WTC11 (cell line): ENCODE measurements around the gene RGP1. TPM values are rescaled to one million over a fixed set of nuclear protein-coding genes. Genes with fewer than 3 reads are reported as not detected.

Experiments
- ATAC-seq: fragments of 200-7000 bp; cut with Tn5 transposase; 2 replicates; pipeline ENCODE4 v1.10.0; 2021; ENCODE audit warnings: mild to moderate bottlenecking, moderate library complexity
- CTCF ChIA-PET: fragments of 300-600 bp; sonication (Branson Sonifier 250); formaldehyde crosslinking; loops from one replicate; lab custom pipeline; 2021; ENCODE audit warnings: antibody characterized with exemption; lab: Charles Lee
- POLR2A ChIA-PET: fragments of 350-600 bp; sonication (Branson Sonifier 250); formaldehyde crosslinking; loops from one replicate; lab custom pipeline; 2021; ENCODE audit warnings: antibody characterized with exemption; lab: Charles Lee
- DNase-seq: peaks from one replicate; pipeline ENCODE4 v3.0.0; 2021; ENCODE audit warnings: low spot score
- H3K27ac Mint-ChIP-seq: 2 replicates; pipeline ENCODE4 v1.8.0; 2021; ENCODE audit warnings: mixed read lengths
- H3K27me3 Mint-ChIP-seq: 2 replicates; pipeline ENCODE4 v1.8.0; 2021; ENCODE audit warnings: low read depth, mild to moderate bottlenecking, moderate library complexity, mixed read lengths
- H3K36me3 Mint-ChIP-seq: 2 replicates; pipeline ENCODE4 v1.8.0; 2021; ENCODE audit warnings: mixed read lengths
- H3K4me1 Mint-ChIP-seq: 2 replicates; pipeline ENCODE4 v1.8.0; 2022; ENCODE audit warnings: mixed read lengths
- H3K4me3 Mint-ChIP-seq: 2 replicates; pipeline ENCODE4 v1.8.0; 2021; ENCODE audit warnings: mild to moderate bottlenecking, moderate library complexity, mixed read lengths
- H3K9me3 Mint-ChIP-seq: 2 replicates; pipeline ENCODE4 v1.8.0; 2021; ENCODE audit warnings: mixed read lengths
- CREB1 ChIP-seq: sonication (generic); formaldehyde crosslinking; IDR thresholded peaks from 2 replicates; pipeline ENCODE4 v1.8.0; 2023; ENCODE audit warnings: mild to moderate bottlenecking, missing genetic modification reagents
- CREM ChIP-seq: sonication (generic); formaldehyde crosslinking; IDR thresholded peaks from 2 replicates; pipeline ENCODE4 v1.8.1; 2022; ENCODE audit warnings: mild to moderate bottlenecking, missing genetic modification reagents, moderate library complexity
- EMX1 ChIP-seq: fragments of 250-450 bp; sonication (Bioruptor Pico); IDR thresholded peaks from 2 replicates; pipeline ENCODE4 v1.8.0; 2021; ENCODE audit warnings: mild to moderate bottlenecking
- ETV6 ChIP-seq: sonication (generic); formaldehyde crosslinking; IDR thresholded peaks from 2 replicates; pipeline ENCODE4 v1.8.1; 2022; ENCODE audit warnings: mild to moderate bottlenecking, missing genetic modification reagents
- HMGXB4 ChIP-seq: sonication (generic); formaldehyde crosslinking; IDR thresholded peaks from 2 replicates; pipeline ENCODE4 v1.8.1; 2023; ENCODE audit warnings: mild to moderate bottlenecking, moderate library complexity, missing genetic modification reagents
- STAT6 ChIP-seq: sonication (generic); formaldehyde crosslinking; conservative IDR thresholded peaks from 2 replicates; pipeline ENCODE4 v1.8.1; 2023; ENCODE audit warnings: mild to moderate bottlenecking, low read depth, missing genetic modification reagents, moderate library complexity
- TEAD1 ChIP-seq: sonication (generic); formaldehyde crosslinking; IDR thresholded peaks from 2 replicates; pipeline ENCODE4 v1.8.0; 2022; ENCODE audit warnings: mild to moderate bottlenecking, missing genetic modification reagents
- ZBTB21 ChIP-seq: sonication (generic); formaldehyde crosslinking; IDR thresholded peaks from 2 replicates; pipeline ENCODE4 v1.8.1; 2023; ENCODE audit warnings: mild to moderate bottlenecking, missing genetic modification reagents, borderline replicate concordance
- ZNF232 ChIP-seq: sonication (generic); formaldehyde crosslinking; IDR thresholded peaks from 2 replicates; pipeline ENCODE4 v1.8.0; 2022; ENCODE audit warnings: mild to moderate bottlenecking, missing genetic modification reagents
- ZNF416 ChIP-seq: fragments of 250-450 bp; sonication (Bioruptor Pico); IDR thresholded peaks from 2 replicates; pipeline ENCODE4 v1.9.0; 2021; ENCODE audit warnings: mild to moderate bottlenecking, inconsistent platforms
- ZNF671 ChIP-seq: fragments of 250-450 bp; sonication (Bioruptor Pico); IDR thresholded peaks from 2 replicates; pipeline ENCODE4 v1.8.0; 2021; ENCODE audit warnings: mild to moderate bottlenecking
- total RNA-seq: library from RNA; stranded (reverse); gene quantifications from 3 replicates; pipeline ENCODE4 v1.2.3, GENCODE V29; 2021
- TF ChIP-seq, protein P1 (sequence below): sonication (generic); formaldehyde crosslinking; IDR thresholded peaks from 2 replicates; pipeline ENCODE4 v1.8.0; 2023; ENCODE audit warnings: missing genetic modification reagents, mild to moderate bottlenecking, borderline replicate concordance
- TF ChIP-seq, protein P2 (sequence below): sonication (generic); formaldehyde crosslinking; IDR thresholded peaks from 2 replicates; pipeline ENCODE4 v1.8.0; 2022; ENCODE audit warnings: mild to moderate bottlenecking, missing genetic modification reagents

The RGP1 gene
- total RNA-seq, 1 experiment from 2014 or later, result 30.0 TPM

GRCh38 chr9:35732185-35732799 is 16.8 kb upstream of the RGP1 start, which contains the start of the genes CREB3 and TLN1 (continued):
- TF ChIP-seq ETV6 (CRISPR knock-in tag), result 0 out of 2 replicates have a peak, but pooled peaks have one; percentile 48
- TF ChIP-seq ZNF232 (CRISPR knock-in tag), result 0 out of 2 replicates have a peak, but pooled peaks have one; percentile 39
- TF ChIP-seq, protein P1, sequence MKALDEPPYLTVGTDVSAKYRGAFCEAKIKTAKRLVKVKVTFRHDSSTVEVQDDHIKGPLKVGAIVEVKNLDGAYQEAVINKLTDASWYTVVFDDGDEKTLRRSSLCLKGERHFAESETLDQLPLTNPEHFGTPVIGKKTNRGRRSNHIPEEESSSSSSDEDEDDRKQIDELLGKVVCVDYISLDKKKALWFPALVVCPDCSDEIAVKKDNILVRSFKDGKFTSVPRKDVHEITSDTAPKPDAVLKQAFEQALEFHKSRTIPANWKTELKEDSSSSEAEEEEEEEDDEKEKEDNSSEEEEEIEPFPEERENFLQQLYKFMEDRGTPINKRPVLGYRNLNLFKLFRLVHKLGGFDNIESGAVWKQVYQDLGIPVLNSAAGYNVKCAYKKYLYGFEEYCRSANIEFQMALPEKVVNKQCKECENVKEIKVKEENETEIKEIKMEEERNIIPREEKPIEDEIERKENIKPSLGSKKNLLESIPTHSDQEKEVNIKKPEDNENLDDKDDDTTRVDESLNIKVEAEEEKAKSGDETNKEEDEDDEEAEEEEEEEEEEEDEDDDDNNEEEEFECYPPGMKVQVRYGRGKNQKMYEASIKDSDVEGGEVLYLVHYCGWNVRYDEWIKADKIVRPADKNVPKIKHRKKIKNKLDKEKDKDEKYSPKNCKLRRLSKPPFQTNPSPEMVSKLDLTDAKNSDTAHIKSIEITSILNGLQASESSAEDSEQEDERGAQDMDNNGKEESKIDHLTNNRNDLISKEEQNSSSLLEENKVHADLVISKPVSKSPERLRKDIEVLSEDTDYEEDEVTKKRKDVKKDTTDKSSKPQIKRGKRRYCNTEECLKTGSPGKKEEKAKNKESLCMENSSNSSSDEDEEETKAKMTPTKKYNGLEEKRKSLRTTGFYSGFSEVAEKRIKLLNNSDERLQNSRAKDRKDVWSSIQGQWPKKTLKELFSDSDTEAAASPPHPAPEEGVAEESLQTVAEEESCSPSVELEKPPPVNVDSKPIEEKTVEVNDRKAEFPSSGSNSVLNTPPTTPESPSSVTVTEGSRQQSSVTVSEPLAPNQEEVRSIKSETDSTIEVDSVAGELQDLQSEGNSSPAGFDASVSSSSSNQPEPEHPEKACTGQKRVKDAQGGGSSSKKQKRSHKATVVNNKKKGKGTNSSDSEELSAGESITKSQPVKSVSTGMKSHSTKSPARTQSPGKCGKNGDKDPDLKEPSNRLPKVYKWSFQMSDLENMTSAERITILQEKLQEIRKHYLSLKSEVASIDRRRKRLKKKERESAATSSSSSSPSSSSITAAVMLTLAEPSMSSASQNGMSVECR (CRISPR knock-in tag), result peak; percentile 41
- TF ChIP-seq, protein P2, sequence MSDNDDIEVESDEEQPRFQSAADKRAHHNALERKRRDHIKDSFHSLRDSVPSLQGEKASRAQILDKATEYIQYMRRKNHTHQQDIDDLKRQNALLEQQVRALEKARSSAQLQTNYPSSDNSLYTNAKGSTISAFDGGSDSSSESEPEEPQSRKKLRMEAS (CRISPR knock-in tag), result peak; percentile 58; the same call in 1 of the 2 replicates
- no peak for TF ChIP-seq ZNF416 (CRISPR knock-in tag)
- peak; percentile 96 for TF ChIP-seq HMGXB4 (CRISPR knock-in tag)
- 0 out of 2 replicates have a peak, but pooled peaks have one; percentile 37 for TF ChIP-seq CREB1 (CRISPR knock-in tag)
- no peak for TF ChIP-seq STAT6 (CRISPR knock-in tag)
- TF ChIP-seq ZBTB21 (CRISPR knock-in tag), result peak; percentile 57; the same call in 1 of the 2 replicates
- TF ChIP-seq CREM (CRISPR knock-in tag), result peak; percentile 87

DNA sequence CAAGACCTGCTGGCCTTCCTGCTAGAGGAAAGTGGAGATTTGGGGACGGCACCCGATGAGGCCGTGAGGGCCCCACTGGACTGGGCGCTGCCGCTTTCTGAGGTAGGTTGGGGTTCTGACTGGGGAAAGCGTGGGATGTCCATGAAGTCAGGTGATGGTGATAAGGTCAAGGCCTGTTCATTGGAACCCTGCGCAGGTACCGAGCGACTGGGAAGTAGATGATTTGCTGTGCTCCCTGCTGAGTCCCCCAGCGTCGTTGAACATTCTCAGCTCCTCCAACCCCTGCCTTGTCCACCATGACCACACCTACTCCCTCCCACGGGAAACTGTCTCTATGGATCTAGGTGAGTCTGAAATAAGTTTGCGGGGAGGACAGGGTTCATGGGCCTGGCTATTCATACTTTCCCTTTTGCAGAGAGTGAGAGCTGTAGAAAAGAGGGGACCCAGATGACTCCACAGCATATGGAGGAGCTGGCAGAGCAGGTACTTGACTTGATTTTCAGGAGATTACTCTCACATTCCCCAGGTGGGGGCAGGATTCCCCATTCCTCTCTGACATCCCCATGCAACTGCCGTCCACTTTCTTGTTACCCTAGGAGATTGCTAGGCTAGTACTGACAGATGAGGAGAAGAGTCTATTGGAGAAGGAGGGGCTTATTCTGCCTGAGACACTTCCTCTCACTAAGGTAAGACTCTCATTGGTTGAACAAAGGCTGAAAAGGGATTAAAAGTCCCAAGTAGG is 16.1 kb upstream of the RGP1 start:
- H3K4me1 Mint-ChIP-seq, result peaks cover 14% of the 10 kb centered on the region
- TF ChIP-seq ZNF671 (CRISPR knock-in tag) (no peak), EMX1 (CRISPR knock-in tag) (0 out of 2 replicates have a peak, but pooled peaks have one; percentile 40), TEAD1 (peak; percentile 73; the same call in 1 of the 2 replicates)
- H3K27ac Mint-ChIP-seq, result peak overlapping the region; percentile 95
- peaks cover 29% of the 10 kb centered on the region for H3K36me3 Mint-ChIP-seq
- ChIA-PET POLR2A (interaction anchor here (1.0 to 2.6 kb wide), 9 partner anchors 14 to 127 kb away, joined by 3 to 13 read pairs (median 3); partner anchors contain the start of genes ARHGEF39, GBA2, RGP1 and TPM2), CTCF (interaction anchor here (0.6 to 8.3 kb wide), 20 partner anchors 16 to 833 kb away, joined by 3 to 103 read pairs (median 6); partner anchors contain the start of genes ARHGEF39, CCDC107, GBA2 and HINT2)
- H3K27me3 Mint-ChIP-seq, result no peaks in the 10 kb centered on the region
- H3K4me3 Mint-ChIP-seq, result peak overlapping the region; percentile 90
- DNase-seq, result peak; percentile 63
- ATAC-seq, result peak; percentile 15
- no peaks in the 10 kb centered on the region for H3K9me3 Mint-ChIP-seq
